ENCODE data around the gene KIAA0513. TPM values are rescaled to one million over a fixed set of nuclear protein-coding genes. Genes with fewer than 3 reads are reported as not detected.
A peak's percentile ranks its signal among the peaks of the same experiment; 100 is the strongest.

KIAA0513 gene
- total and polyA plus RNA-seq, 2 donors (not counting 1 experiment from before 2014, with no cell fraction given): 1.1 to 2.1 TPM

- Mint-ChIP-seq H3K4me1 (peaks cover 38% of the 10 kb centered on the region), H3K9me3 (ENCODE audit: insufficient read depth) (no peaks in the 10 kb centered on the region), H3K27ac (peak overlapping the region; percentile 83), H3K4me3 (peak overlapping the region; percentile 83), H3K27me3 (peaks cover 12% of the 10 kb centered on the region)
- intact Hi-C loops (cut with micrococcal nuclease): loop anchor here (1.0 kb wide), 1 partner anchor 30 kb away; no protein-coding TSS in a partner anchor
- ChIA-PET CTCF (interaction anchor here (0.6 to 1.6 kb wide), 5 partner anchors 26 to 85 kb away, joined by 4 to 11 read pairs (median 4); no protein-coding TSS in a partner anchor), POLR2A (no interaction called here)
- H3K4me2 ChIP-seq (replicated peaks; ENCODE audit: low read depth, low read length, poor library complexity, severe bottlenecking): peak overlapping the region; percentile 69
- peak overlapping the region; percentile 27 for H3K9ac ChIP-seq (ENCODE audit: low read length)
- peak; percentile 33 for DNase-seq
- 58% methylated on average over 15 of the region's 16 CpGs for WGBS (ENCODE audit: insufficient coverage)
- H3K36me3 ChIP-seq (replicated peaks in 1 of 2; ENCODE audit: control extremely low read depth in 1 of 2, control insufficient read depth in 1 of 2, extremely low read depth in 1 of 2, insufficient read depth in 2 of 2, low read length in 1 of 2): no peaks in the 10 kb centered on the region
- H3K9me3 ChIP-seq (ENCODE audit: control extremely low read depth in 1 of 3, control insufficient read depth in 2 of 3, insufficient read depth in 1 of 3, low read length in 2 of 3): no peaks in the 10 kb centered on the region
- H2AFZ ChIP-seq (ENCODE audit: insufficient read depth, low read depth, low read length, poor library complexity, severe bottlenecking): peak overlapping the region; percentile 68
- H3K27ac ChIP-seq (ENCODE audit: low read length in 2 of 2): peak overlapping the region in 1 of 2 donors; percentile 59
- peaks cover 0 to 2% (median 0%) of the 10 kb centered on the region in 4 experiments for H3K27me3 ChIP-seq (replicated peaks in 1 of 4; ENCODE audit: control extremely low read depth in 1 of 4, control insufficient read depth in 3 of 4, insufficient read depth in 4 of 4, low read length in 3 of 4)
- peaks cover 39 to 41% of the 10 kb centered on the region in 2 donors for H3K4me1 ChIP-seq (ENCODE audit: control insufficient read depth in 2 of 2, insufficient read depth in 2 of 2, low read length in 2 of 2)
- TF ChIP-seq EZH2 (IDR thresholded peaks at IDR 0.05; ENCODE audit: borderline replicate concordance, insufficient read depth, low read depth, low read length, poor library complexity, severe bottlenecking): no peak
- TF ChIP-seq, protein P1, sequence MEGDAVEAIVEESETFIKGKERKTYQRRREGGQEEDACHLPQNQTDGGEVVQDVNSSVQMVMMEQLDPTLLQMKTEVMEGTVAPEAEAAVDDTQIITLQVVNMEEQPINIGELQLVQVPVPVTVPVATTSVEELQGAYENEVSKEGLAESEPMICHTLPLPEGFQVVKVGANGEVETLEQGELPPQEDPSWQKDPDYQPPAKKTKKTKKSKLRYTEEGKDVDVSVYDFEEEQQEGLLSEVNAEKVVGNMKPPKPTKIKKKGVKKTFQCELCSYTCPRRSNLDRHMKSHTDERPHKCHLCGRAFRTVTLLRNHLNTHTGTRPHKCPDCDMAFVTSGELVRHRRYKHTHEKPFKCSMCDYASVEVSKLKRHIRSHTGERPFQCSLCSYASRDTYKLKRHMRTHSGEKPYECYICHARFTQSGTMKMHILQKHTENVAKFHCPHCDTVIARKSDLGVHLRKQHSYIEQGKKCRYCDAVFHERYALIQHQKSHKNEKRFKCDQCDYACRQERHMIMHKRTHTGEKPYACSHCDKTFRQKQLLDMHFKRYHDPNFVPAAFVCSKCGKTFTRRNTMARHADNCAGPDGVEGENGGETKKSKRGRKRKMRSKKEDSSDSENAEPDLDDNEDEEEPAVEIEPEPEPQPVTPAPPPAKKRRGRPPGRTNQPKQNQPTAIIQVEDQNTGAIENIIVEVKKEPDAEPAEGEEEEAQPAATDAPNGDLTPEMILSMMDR (IDR thresholded peaks at IDR 0.05): no peak
- H4K20me1 ChIP-seq (ENCODE audit: control insufficient read depth, insufficient read depth, low read length, poor library complexity, severe bottlenecking): no peaks in the 10 kb centered on the region
- H3K4me3 ChIP-seq (ENCODE audit: control extremely low read depth in 1 of 5, extremely low read depth in 1 of 5, insufficient read depth in 1 of 5, low read depth in 2 of 5, low read length in 4 of 5): peak overlapping the region in 3 of 5 experiments; percentile 20 to 38 (median 28)
- no peaks in the 10 kb centered on the region for H3K79me2 ChIP-seq (ENCODE audit: control insufficient read depth, insufficient read depth, low read length)
- ATAC-seq (ENCODE audit: low read depth): no peak
Measured at GRCh38 chr16:85056211-85056748, 28.7 kb downstream of the KIAA0513 start.

DNA sequence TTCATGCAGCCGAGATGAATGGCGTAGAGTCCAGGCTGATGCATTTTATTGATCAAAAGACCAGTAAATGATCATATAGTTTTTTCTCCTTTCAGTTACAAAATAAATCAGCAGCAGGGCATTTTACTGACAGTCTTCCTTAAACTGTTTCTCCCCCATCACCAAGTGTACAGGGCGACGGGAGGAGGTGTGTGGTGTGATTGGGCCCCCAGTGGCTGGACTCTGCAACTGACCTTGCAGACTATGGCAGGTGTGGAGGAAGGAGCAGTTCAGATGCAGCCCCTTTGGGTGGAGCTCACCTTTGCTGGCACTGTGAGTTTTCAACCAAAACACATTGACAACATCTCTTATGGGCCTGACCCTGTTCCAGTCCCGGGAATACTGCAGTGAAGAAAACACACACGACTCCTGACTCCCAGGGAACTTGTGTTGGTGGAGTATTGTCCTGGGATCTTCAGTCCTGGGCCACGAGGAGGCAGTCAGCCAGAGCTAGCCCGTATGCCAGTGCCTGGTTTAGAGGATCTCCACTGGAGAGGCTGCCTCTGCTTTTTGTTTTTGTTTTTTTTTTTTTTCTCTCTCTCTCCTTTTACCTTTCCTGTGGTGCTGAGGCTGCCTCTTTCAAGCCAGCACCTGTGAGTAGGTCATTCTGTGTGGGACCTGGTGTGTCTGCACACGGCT lies 29.8 kb downstream of the KIAA0513 start:
- TF ChIP-seq EZH2 (IDR thresholded peaks at IDR 0.05; ENCODE audit: borderline replicate concordance, insufficient read depth, low read depth, low read length, poor library complexity, severe bottlenecking): no peak
- TF ChIP-seq, protein P1 (IDR thresholded peaks at IDR 0.05): no peak
- Histone ChIP-seq H4K20me1 (ENCODE audit: control insufficient read depth, insufficient read depth, low read length, poor library complexity, severe bottlenecking) (no peaks in the 10 kb centered on the region), H3K27me3 (replicated peaks in 1 of 4; ENCODE audit: control extremely low read depth in 1 of 4, control insufficient read depth in 3 of 4, insufficient read depth in 4 of 4, low read length in 3 of 4) (peaks cover 0 to 2% (median 0%) of the 10 kb centered on the region in 4 experiments), H3K9me3 (ENCODE audit: control extremely low read depth in 1 of 3, control insufficient read depth in 2 of 3, insufficient read depth in 1 of 3, low read length in 2 of 3) (no peaks in the 10 kb centered on the region), H3K4me1 (ENCODE audit: control insufficient read depth in 2 of 2, insufficient read depth in 2 of 2, low read length in 2 of 2) (peaks cover 46 to 48% of the 10 kb centered on the region in 2 donors), H3K9ac (ENCODE audit: low read length) (no peak overlapping the region), H3K79me2 (ENCODE audit: control insufficient read depth, insufficient read depth, low read length) (no peaks in the 10 kb centered on the region), H3K4me3 (ENCODE audit: control extremely low read depth in 1 of 5, extremely low read depth in 1 of 5, insufficient read depth in 1 of 5, low read depth in 2 of 5, low read length in 4 of 5) (no peak overlapping the region), H2AFZ (ENCODE audit: insufficient read depth, low read depth, low read length, poor library complexity, severe bottlenecking) (no peak overlapping the region), H3K36me3 (replicated peaks in 1 of 2; ENCODE audit: control extremely low read depth in 1 of 2, control insufficient read depth in 1 of 2, extremely low read depth in 1 of 2, insufficient read depth in 2 of 2, low read length in 1 of 2) (no peaks in the 10 kb centered on the region), H3K4me2 (replicated peaks; ENCODE audit: low read depth, low read length, poor library complexity, severe bottlenecking) (peak overlapping the region; percentile 49), H3K27ac (ENCODE audit: low read length in 2 of 2) (no peak overlapping the region)
- Mint-ChIP-seq H3K4me3 (peak overlapping the region; percentile 34), H3K9me3 (ENCODE audit: insufficient read depth) (no peaks in the 10 kb centered on the region), H3K4me1 (peaks cover 42% of the 10 kb centered on the region), H3K27ac (no peak overlapping the region), H3K27me3 (peaks cover 15% of the 10 kb centered on the region)
- ATAC-seq (ENCODE audit: low read depth) (no peak), DNase-seq (no peak)
- ChIA-PET CTCF (interaction anchor here (0.6 to 1.3 kb wide), 2 partner anchors 29 to 86 kb away, joined by 3 to 4 read pairs; no protein-coding TSS in a partner anchor), POLR2A (no interaction called here)
- intact Hi-C loops (cut with micrococcal nuclease): no loop called here
- WGBS (ENCODE audit: insufficient coverage): no CpG with 5 or more reads among the region's 9 CpGs
